ENCODE data around the gene MX2. TPM values are rescaled to one million over a fixed set of nuclear protein-coding genes. Genes with fewer than 3 reads are reported as not detected.

MX2 gene
- total and polyA plus RNA-seq, 2 donors (not counting 3 experiments of a cell fraction or from before 2014, with no cell fraction given), result 0.01 TPM; not detected in 1

- POLR2A ChIA-PET, result no interaction called here
- H4K20me1 ChIP-seq (replicated peaks; ENCODE audit: control insufficient read depth, extremely low read depth, insufficient read depth, low read length), result no peaks in the 10 kb centered on the region
These were observed 44.8 kb upstream of the MX2 start for GRCh38 chr21:41317063-41317392.

More at GRCh38 chr21:41317063-41317392, 44.8 kb upstream of the MX2 start:
- Histone ChIP-seq H3K9me1 (replicated peaks; ENCODE audit: control insufficient read depth, extremely low read depth, insufficient read depth, low read length) (no peaks in the 10 kb centered on the region), H3K27ac (ENCODE audit: insufficient read depth, low read depth, low read length) (no peak overlapping the region), H3K4me1 (ENCODE audit: control insufficient read depth, extremely low read depth, insufficient read depth, low read length) (no peaks in the 10 kb centered on the region), H3K9me3 (replicated peaks; ENCODE audit: control insufficient read depth, insufficient read depth, low read length) (no peaks in the 10 kb centered on the region), H3K4me2 (ENCODE audit: insufficient read depth, low read length) (no peak overlapping the region), H3K79me2 (ENCODE audit: control insufficient read depth, insufficient read depth, low read length) (no peaks in the 10 kb centered on the region), H3K27me3 (ENCODE audit: control insufficient read depth in 2 of 2, insufficient read depth in 2 of 2, low read length in 2 of 2) (peaks cover 13 to 29% of the 10 kb centered on the region in 2 experiments), H3K9ac (replicated peaks; ENCODE audit: extremely low read depth, insufficient read depth, low read length) (no peak overlapping the region), H3K36me3 (ENCODE audit: control insufficient read depth in 2 of 2, extremely low read depth in 1 of 2, insufficient read depth in 2 of 2, low read length in 2 of 2) (no peaks in the 10 kb centered on the region), H2AFZ (ENCODE audit: low read depth, low read length) (no peak overlapping the region), H3K4me3 (replicated peaks in 1 of 3; ENCODE audit: insufficient read depth in 1 of 3, low read depth in 1 of 3, low read length in 3 of 3) (no peak overlapping the region)
- DNase-seq (ENCODE audit: low read depth, low spot score), result no peak
- TF ChIP-seq FOS (IDR thresholded peaks at IDR 0.05; ENCODE audit: borderline replicate concordance, insufficient read depth, low read length) (no peak), JUN (IDR thresholded peaks at IDR 0.05; ENCODE audit: borderline replicate concordance, insufficient read depth, insufficient read length, low read depth) (no peak), EZH2 (IDR thresholded peaks at IDR 0.05; ENCODE audit: borderline replicate concordance, low read depth, low read length, severe bottlenecking) (no peak), GATA2 (IDR thresholded peaks at IDR 0.05; ENCODE audit: insufficient read depth, insufficient read length, low read depth, low read length) (no peak), POLR2A (IDR thresholded peaks at IDR 0.05; ENCODE audit: low read depth, low read length) (no peak), MYC (IDR thresholded peaks at IDR 0.05; ENCODE audit: low read depth, low read length) (no peak), POLR2AphosphoS5 (IDR thresholded peaks at IDR 0.05; ENCODE audit: insufficient read depth, low read depth, low read length) (no peak)
- TF ChIP-seq, protein P1, sequence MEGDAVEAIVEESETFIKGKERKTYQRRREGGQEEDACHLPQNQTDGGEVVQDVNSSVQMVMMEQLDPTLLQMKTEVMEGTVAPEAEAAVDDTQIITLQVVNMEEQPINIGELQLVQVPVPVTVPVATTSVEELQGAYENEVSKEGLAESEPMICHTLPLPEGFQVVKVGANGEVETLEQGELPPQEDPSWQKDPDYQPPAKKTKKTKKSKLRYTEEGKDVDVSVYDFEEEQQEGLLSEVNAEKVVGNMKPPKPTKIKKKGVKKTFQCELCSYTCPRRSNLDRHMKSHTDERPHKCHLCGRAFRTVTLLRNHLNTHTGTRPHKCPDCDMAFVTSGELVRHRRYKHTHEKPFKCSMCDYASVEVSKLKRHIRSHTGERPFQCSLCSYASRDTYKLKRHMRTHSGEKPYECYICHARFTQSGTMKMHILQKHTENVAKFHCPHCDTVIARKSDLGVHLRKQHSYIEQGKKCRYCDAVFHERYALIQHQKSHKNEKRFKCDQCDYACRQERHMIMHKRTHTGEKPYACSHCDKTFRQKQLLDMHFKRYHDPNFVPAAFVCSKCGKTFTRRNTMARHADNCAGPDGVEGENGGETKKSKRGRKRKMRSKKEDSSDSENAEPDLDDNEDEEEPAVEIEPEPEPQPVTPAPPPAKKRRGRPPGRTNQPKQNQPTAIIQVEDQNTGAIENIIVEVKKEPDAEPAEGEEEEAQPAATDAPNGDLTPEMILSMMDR (IDR thresholded peaks at IDR 0.05; ENCODE audit: extremely low read depth in 1 of 2, insufficient read depth in 1 of 2, low read depth in 1 of 2, low read length in 2 of 2), result no peak
- TF ChIP-seq, protein P2, sequence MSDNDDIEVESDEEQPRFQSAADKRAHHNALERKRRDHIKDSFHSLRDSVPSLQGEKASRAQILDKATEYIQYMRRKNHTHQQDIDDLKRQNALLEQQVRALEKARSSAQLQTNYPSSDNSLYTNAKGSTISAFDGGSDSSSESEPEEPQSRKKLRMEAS (IDR thresholded peaks at IDR 0.05; ENCODE audit: insufficient read depth, insufficient read length), result no peak
- BruUV-seq (replicated peaks), result no TSS peak
- intact Hi-C loops (cut with micrococcal nuclease), result no loop called here
- CTCF ChIA-PET, result no interaction called here
- dilution Hi-C loops (cut with MboI; ENCODE audit: extremely low pct_ligation_motif_present, low sequenced_read_pairs), result no loop called here
- no peak for FAIRE-seq

All from endothelial cell of umbilical vein (primary cell).